HG03439 (cell line): ENCODE data around the gene SLC30A4.
A peak's percentile ranks its signal among the peaks of the same experiment; 100 is the strongest.

Experiments used
- ATAC-seq: cut with Tn5 transposase; IDR thresholded peaks from one replicate; pipeline ENCODE4 v1.9.1; 2021; ENCODE audit warnings: mild to moderate bottlenecking, moderate library complexity; ENCODE audit not compliant: unreplicated experiment

SLC30A4 gene

DNA sequence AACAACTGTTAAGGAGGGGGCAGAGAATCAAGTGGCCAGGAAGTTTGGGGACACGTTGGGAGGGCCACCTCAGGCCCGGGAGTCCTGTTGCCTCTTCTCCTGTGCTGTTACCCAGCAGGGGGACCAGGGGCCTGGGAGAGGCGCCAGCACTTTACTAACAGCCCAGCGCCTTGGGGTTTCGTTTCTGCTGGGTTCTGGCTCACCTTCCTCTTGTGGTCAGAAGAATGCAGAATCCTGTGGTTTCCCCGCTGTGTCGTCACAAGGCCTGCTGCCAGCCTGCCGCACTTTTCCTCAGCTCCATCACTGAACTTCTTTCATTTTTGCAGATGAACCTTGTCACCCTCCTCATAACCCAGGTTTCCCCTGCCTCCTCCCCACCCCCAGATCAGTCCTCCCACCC, 67.7 kb downstream of the SLC30A4 start:
- peak; percentile 43 for ATAC-seq

DNA sequence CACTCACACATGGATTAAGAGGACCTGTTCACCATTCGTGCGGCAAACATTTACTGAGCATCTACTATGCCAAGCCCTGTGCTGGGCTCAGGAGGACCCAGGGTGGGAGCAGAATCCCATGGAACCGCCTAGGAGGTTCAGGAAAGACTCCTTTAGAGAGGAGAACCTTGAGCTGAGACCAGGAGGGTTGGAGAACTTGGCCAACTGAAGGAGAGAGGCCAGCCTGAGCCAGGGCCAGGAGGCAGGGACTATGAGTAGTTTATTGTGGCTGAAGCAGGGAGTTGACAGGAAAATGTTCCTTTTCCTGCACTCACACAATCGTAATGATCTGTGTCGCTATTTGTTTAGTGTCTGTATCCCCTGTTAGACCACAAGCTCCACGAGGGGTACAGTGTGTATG, 71.3 kb downstream of the SLC30A4 start:
- no peak for ATAC-seq

DNA sequence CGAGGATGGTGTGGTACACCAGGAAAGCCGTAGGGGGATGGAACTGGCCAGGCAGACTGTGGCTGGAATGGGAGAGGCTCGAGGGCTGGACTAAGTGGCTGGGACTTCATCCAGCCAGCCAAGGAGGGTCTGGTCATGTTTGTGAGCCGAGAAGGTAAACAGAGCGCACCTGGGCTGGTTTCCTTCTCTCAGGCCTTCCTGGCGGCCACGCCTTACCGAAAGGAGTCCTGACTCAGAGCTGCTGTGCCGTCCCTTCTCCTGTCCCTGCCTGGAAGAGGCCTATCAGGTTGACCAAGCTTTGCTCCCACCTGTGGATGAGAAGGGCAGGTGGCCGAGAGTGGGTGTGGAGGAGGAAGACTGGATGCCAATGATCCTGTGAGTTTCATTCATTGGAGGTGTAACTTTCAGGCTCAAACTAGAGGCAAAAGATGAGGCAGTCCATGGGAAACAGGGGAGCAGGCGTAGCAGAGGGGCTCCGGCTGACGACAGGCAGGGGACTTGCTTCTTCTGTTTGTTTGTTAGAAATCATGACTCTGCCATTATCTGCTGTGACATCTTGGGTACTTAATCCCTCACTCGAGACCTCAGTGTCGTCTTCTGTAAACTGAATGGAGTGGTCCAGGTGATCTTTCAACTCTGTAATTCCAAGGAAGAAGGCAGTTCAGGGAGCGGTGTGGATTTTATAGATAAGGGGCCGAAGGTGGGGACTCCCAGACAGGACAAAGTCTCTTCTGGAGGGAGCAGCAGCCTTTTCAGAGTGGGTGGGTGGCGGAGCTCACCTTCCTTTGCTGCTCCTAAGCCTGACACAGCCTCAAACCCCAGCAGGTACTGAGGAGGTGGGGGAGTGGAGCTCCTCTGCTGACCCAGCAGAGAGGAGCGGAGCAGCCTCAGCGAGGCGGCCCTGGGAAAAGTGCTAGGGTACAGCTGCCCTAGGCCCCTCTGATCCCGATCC, 72.4 kb downstream of the SLC30A4 start:
- no peak for ATAC-seq

DNA sequence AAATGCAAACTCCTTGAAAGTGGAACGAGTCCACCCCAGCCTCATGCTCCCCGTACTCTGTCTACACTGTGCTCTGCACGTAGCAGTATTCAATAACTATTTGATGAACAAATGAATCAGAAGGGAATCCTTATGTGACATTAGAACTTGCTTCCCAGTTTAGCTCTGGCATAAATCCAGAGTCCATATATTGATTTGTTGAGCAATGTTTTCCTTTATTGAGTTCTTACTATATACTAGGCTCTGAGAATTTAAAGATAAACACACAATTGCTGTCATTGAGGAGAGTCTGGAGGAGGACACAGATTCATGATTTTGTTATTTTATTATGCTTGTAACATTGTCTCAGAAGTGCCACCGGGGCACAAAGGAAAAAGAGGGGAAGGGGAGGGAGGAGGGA, 73.2 kb downstream of the SLC30A4 start:
- no peak for ATAC-seq

DNA sequence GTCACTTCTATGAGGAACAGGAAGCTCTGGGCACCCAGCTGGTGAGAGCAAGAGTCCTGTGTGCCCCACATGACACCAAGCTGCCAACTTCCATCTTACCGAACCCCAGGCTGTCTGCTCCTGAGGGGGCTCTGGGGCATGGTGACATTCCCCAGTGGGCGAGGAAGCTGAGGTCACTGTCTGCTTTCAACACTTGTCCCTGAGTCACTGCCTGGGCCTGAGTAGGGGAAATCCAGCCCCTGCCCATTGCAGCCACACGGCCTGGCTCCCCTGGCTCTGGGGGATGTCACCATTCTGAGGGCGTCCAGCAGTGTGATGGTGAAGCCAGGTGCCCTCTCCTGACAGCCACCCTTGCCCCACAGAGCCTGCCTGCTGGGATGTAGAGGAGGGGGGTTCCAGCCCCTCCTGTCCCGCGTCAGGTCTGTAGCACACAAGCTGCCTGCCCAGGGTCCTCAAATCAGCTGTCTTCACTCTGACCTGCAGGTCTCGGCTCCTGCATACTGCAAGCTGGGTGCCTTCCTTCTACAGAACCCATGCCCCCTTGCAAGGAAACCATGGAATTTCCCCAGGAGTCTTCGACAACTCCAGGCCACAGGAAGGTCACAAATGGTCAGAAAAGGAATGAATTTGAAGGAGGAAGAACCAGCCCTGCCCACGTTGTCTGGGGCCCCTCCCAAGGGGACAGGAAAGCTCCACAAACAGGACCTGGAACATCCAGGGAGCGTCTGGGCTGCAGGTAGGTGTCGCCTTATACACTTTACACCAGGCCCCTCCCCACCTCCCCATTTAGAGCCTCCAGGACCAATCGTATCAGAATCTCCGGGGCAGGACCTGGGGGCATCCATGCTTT, 74.3 kb downstream of the SLC30A4 start:
- ATAC-seq, result no peak

DNA sequence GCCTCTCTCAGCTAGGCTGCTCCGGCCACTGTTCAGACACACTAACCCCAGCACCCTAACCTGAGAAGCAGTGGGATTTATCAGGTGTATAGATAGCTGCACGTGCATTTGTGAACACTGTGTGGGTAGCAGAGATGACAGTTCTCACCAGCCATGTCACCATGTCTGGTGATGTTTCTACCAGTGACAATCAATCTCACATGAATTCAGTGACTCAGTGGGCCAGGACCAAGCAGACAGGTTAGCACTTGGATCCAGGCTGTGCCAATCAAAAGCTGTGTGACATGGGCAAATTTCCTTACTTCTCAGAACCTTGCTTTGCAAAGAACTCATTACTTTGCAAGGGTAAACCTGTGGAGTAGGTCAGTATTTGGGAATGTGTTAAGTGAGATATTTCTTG, 78.9 kb downstream of the SLC30A4 start:
- ATAC-seq, result no peak

DNA sequence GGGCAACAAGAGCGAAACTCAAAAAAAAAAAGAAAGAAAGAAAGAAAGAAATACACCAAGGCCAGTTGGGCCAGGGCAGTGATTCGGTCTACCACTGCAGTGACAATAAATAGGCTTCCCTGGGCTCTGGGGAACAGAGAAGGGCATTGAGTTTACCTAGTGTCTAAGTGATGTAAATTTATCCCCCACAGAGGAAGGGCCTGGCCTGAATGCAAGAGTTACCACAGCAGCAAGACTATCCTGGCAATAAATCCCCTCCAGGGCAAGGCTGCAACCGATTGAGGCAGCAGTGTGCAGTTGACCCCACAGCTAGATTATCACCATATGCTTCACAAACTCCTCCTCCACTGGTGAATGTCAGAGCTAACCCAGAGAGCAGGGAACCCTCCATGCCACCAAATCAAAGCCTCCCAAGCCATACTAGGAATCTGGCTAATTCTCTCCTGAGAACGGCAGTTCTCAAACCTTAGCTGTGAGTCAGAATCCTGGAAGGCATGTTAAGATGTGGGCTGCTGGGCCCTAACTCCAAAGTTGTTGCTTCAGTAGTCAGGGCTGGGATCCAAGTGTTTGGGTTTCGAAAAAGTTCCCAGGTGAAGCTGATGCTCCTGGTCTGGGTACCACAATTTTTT, 79.9 kb downstream of the SLC30A4 start:
- no peak for ATAC-seq

DNA sequence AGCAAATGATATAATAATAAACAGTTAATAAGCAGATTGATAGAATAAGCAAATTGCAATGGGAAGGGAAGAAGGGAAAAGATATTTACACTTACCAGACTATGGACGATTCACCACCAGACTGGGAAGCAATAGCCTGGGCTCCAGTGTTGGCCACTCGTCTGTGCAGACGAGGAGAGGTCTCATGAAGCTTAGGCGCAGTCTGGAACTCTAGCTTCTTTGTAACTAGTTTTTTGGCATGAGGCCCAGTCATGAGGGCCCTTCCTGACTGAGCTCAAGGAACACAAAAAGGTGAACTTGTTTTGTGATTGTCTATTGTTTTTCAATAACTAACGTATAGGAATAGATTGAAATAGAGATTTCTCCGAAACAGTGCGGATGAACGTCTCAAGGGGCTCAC, 80.9 kb downstream of the SLC30A4 start:
- no peak for ATAC-seq

DNA sequence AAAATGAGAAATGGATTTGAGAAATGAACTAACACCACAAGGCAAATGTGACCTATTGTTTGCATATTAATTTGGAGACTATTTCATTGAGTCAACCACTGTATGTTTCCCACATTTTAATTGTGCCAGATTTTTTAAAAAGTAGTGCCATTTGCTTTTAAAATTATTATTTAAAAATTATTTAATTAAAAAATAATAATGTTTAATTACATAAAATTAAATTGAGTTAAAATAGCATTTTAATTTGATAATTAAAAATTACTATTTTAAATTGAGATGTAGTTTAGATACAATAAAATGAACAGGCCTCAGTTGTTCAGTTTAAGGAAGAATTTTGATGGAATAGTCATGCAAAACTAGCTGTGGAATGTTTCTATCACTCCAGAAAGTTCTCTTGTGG, 81.5 kb downstream of the SLC30A4 start:
- no peak for ATAC-seq

DNA sequence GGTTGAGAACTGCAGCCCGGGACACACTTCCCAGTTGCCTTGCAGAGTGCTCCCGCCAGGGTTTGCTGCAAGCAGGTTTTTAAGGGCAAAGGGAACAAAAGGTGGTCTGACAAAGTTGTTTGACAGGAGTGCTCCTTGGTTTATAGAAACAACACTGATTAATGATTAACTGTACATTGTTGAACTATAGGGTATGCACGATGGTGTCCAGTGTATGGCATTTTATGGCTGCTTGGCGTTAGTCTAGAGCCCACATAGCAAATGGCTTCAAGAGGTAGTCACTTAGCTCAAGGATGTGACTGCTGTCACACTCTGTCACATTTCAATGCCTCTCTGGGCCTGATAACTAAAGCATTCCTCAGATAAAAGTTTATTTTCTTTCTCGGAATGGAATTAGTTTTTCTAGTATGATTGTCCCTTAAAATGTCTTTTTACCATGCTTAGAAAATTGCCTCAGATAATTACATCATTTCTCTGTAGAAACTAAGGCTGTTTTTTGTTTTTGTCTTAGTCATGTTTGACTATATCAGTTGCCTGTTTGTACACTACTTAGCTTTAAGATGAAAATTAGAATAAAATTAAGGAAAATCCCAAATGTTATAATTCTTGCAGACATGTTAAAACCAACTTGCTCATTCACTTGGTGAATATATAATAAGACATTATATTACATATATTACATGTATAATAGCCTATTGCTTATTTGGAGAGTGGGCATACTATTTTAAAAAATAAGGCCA, 82.9 kb downstream of the SLC30A4 start:
- no peak for ATAC-seq

DNA sequence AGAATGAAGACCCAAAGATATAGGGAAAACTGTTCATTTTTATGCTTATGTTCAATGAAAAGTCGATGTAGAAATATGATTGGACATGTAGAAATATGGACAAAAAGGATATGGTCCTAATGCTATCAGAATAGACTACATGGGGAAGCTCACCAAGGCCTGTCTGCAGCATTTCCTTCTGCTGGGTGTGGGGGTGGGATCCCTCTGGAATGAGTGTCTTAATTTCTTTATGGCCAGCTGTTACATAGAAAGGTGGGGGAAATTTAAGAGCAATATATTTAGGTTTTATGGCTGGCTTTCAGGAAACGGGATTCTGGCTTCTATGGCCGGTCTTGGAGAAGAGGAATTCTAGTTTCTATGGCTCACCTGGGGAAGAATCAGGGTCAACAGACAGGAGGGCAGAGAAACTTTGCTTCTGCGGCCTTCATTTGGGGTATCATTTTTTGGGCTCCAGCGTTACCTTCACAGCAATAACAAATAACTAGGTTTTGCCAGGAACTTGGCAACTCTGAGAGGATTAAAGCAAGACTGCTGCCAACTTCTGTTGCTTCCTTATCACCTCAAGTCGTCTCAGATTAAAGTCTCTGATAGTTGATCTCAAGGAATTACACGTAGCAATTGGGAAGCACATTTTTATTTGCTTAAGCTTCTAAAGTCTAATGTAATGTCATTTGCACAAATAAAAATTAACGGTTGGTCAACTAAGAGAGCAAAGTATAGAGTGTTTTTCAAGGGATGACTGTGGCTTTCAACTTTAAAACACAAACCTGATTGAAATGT, 87.2 kb downstream of the SLC30A4 start:
- no peak for ATAC-seq

DNA sequence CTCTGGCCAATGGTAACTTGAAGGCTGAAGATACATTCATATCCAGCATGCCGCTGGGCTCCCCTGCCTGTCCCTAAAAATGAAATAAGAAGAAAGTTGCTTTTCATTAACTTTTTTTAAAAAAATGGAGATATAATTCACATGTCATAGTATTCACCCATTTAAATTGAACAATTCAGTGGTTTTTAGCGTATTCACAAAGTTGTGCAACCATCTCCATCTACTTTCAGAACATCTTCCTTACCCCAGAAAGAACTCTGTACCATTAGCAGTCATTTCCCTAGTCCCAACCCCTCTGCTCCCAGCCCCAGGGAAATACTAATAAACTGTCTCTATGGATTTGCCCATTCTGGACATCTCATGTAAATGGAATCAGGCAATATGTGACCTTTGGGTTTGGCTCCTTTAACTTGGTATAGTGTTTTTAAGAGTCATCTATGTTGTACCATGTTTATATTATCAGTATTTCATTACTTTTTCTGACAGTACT, 88.4 kb downstream of the SLC30A4 start:
- ATAC-seq, result no peak

DNA sequence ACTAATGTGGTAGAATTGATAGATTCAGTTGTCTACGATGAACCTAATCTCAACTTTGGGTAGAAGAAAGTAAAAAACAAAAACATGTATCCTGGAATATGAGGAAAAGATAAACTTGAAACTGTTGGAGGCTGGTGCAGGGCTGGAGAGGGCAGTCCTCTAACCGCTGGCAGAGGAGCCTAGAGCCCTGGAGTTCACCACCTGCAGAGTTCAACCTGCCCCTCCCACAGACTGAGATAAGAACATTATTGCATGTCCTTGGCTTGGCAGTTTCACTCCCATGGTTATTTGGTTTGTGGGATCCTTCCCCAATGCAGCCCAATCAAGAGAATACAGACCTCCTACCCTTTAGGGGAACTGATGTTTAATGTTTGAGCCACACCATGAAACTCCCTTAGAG, 91.0 kb downstream of the SLC30A4 start:
- ATAC-seq, result no peak

DNA sequence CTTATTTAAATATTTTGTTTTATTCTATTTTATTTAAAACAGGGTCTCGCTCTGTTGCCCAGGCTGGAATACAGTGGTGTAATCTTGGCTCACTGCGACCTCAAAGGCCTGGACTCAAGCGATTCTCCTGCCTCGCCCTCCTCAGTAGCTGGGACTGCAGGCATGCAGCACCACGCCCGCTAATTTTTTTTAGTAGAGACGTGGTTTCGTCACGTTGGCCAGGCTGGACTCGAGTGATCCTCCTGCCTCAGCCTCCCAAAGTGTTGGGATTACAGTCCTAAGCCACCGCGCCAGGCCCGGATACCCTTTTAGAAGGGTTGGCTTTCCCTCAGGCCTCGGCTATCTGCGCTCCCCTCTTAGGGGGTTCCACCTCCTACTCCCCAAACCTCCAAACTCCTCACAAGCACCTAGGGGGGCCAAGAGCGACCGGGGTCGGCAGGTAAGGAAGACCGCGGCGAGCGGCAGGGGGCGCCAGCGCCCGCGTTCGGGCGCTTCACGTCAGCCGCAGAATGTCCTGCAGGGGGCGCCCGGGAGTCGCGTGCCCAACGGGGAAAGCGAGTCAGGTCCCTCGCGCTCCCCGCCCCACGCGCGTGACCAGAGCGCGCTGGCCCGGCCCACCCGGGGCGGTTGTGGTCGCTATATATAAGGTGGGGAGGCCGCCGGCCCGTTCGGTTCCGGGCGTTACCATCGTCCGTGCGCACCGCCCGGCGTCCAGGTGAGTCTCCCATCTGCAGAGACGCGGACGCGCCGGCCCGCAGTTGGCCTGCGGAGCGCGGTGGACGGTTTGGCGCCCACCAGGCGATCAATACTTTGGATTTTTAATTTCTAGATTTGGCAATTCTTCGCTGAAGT, 92.4 kb downstream of the SLC30A4 start:
- no peak for ATAC-seq
